Astrocyte (in vitro differentiated cells and primary cell): ENCODE results near the gene PML.

Experiments used
- CTCF ChIP-seq: IDR thresholded peaks from 2 replicates; pipeline ENCODE4 v1.5.1; 2011; ENCODE audit warnings: low read depth, mild to moderate bottlenecking, inconsistent platforms, low read length, moderate library complexity; ENCODE audit not compliant: insufficient read depth
- EZH2 ChIP-seq: IDR thresholded peaks from 2 replicates; pipeline ENCODE4 v1.6.1; 2012; ENCODE audit warnings: mild to moderate bottlenecking, low read length, inconsistent platforms; ENCODE audit not compliant: insufficient read depth

- TF ChIP-seq CTCF (no peak), EZH2 (no peak)
Observed at GRCh38 chr15:74040109-74040850, 45.8 kb downstream of the PML start.
